DOHH2 (cell line): ENCODE measurements around the gene MUC5AC.

Experiments
- H3F3A ChIP-seq: fragments of 200-600 bp; sonication (generic), shearing (Covaris generic); 2 replicates; pipeline ENCODE4 v1.6.0; 2016; ENCODE audit warnings: antibody characterized with exemption, mild to moderate bottlenecking; ENCODE audit not compliant: control insufficient read depth, insufficient read depth
- H3K27ac ChIP-seq: fragments of 200-600 bp; sonication (generic); 2 replicates; pipeline ENCODE4 v1.5.1; 2014; ENCODE audit warnings: low read depth, mild to moderate bottlenecking, low read length, moderate library complexity
- H3K27me3 ChIP-seq: fragments of 200-600 bp; sonication (generic); 2 replicates; pipeline ENCODE4 v1.6.1; 2014; ENCODE audit warnings: mild to moderate bottlenecking, low read length, mixed read lengths; ENCODE audit not compliant: control insufficient read depth
- H3K36me3 ChIP-seq: fragments of 200-600 bp; sonication (generic); 2 replicates; pipeline ENCODE4 v1.6.1; 2014; ENCODE audit warnings: mild to moderate bottlenecking, low read length, moderate library complexity, mixed read lengths; ENCODE audit not compliant: control insufficient read depth
- H3K4me1 ChIP-seq: fragments of 200-600 bp; sonication (generic); 2 replicates; pipeline ENCODE4 v1.6.1; 2014; ENCODE audit warnings: mild to moderate bottlenecking, low read length, mixed read lengths; ENCODE audit not compliant: control insufficient read depth
- H3K4me2 ChIP-seq: fragments of 200-600 bp; sonication (generic); 2 replicates; pipeline ENCODE4 v1.6.0; 2014; ENCODE audit warnings: mild to moderate bottlenecking, low read length, moderate library complexity
- H3K4me3 ChIP-seq: fragments of 200-600 bp; sonication (generic); 2 replicates; pipeline ENCODE4 v1.5.1; 2014; ENCODE audit warnings: mild to moderate bottlenecking, low read length, mixed read lengths
- H3K79me2 ChIP-seq: fragments of 200-600 bp; sonication (generic); 2 replicates; pipeline ENCODE4 v1.6.1; 2014; ENCODE audit warnings: mild to moderate bottlenecking, low read length, mixed read lengths; ENCODE audit not compliant: control insufficient read depth
- H3K9me2 ChIP-seq: fragments of 200-600 bp; sonication (generic); replicated peaks from 2 replicates; pipeline ENCODE4 v1.6.1; 2014; ENCODE audit warnings: mild to moderate bottlenecking, low read length, mixed read lengths; ENCODE audit not compliant: control insufficient read depth
- H3K9me3 ChIP-seq: fragments of 200-600 bp; sonication (generic); 2 replicates; pipeline ENCODE4 v1.6.1; 2014; ENCODE audit warnings: antibody characterized with exemption, low read length, mixed read lengths; ENCODE audit not compliant: control insufficient read depth, insufficient read depth
- H4K20me1 ChIP-seq: fragments of 200-600 bp; sonication (generic); 2 replicates; pipeline ENCODE4 v1.6.0; 2014; ENCODE audit warnings: low read depth, mild to moderate bottlenecking, antibody characterized with exemption, low read length, moderate library complexity; ENCODE audit not compliant: control insufficient read depth, insufficient read depth
- CTCF ChIP-seq: fragments of 200-600 bp; sonication (generic); IDR thresholded peaks from one replicate; pipeline ENCODE4 v1.5.1; 2014; ENCODE audit warnings: antibody characterized with exemption, mild to moderate bottlenecking, low read depth, low read length; ENCODE audit not compliant: poor library complexity, severe bottlenecking
- EZH2phosphoT487 ChIP-seq: fragments of 200-600 bp; sonication (generic); IDR thresholded peaks from 2 replicates; pipeline ENCODE4 v1.6.1; 2017; ENCODE audit warnings: borderline replicate concordance, mild to moderate bottlenecking, antibody characterized with exemption, low read length, moderate library complexity, mixed read lengths

The MUC5AC gene

GRCh38 chr11:1208144-1208393, 50.3 kb downstream of the MUC5AC start:
- no peaks in the 10 kb centered on the region for H3K9me2 ChIP-seq
- H3F3A ChIP-seq, result no peaks in the 10 kb centered on the region
- no peak overlapping the region for H3K4me2 ChIP-seq
- no peaks in the 10 kb centered on the region for H3K4me1 ChIP-seq
- TF ChIP-seq CTCF, result no peak
- TF ChIP-seq EZH2phosphoT487, result no peak
- H4K20me1 ChIP-seq, result no peaks in the 10 kb centered on the region
- H3K36me3 ChIP-seq, result no peaks in the 10 kb centered on the region
- no peak overlapping the region for H3K4me3 ChIP-seq
- H3K27ac ChIP-seq, result no peak overlapping the region
- H3K27me3 ChIP-seq, result no peaks in the 10 kb centered on the region
- H3K79me2 ChIP-seq, result no peaks in the 10 kb centered on the region
- no peaks in the 10 kb centered on the region for H3K9me3 ChIP-seq

GRCh38 chr11:1208394-1209261, 50.9 kb downstream of the MUC5AC start:
- TF ChIP-seq CTCF (no peak), EZH2phosphoT487 (no peak)
- Histone ChIP-seq H3K9me2 (no peaks in the 10 kb centered on the region), H3K27ac (no peak overlapping the region), H4K20me1 (no peaks in the 10 kb centered on the region), H3K4me2 (no peak overlapping the region), H3K9me3 (no peaks in the 10 kb centered on the region), H3K27me3 (no peaks in the 10 kb centered on the region), H3F3A (no peaks in the 10 kb centered on the region), H3K4me3 (no peak overlapping the region), H3K36me3 (no peaks in the 10 kb centered on the region), H3K4me1 (no peaks in the 10 kb centered on the region), H3K79me2 (no peaks in the 10 kb centered on the region)

GRCh38 chr11:1209371-1210057, 51.8 kb downstream of the MUC5AC start:
- Histone ChIP-seq H3K27me3 (no peaks in the 10 kb centered on the region), H4K20me1 (no peaks in the 10 kb centered on the region), H3K4me2 (no peak overlapping the region), H3K27ac (no peak overlapping the region), H3K4me3 (no peak overlapping the region), H3F3A (no peaks in the 10 kb centered on the region), H3K9me2 (no peaks in the 10 kb centered on the region), H3K36me3 (no peaks in the 10 kb centered on the region), H3K9me3 (no peaks in the 10 kb centered on the region), H3K4me1 (no peaks in the 10 kb centered on the region), H3K79me2 (no peaks in the 10 kb centered on the region)
- TF ChIP-seq EZH2phosphoT487 (no peak), CTCF (no peak)
